Stomach (tissue), 9 donors: ENCODE measurements around the gene CALHM2. TPM values are rescaled to one million over a fixed set of nuclear protein-coding genes. Genes with fewer than 3 reads are reported as not detected.

ENCODE experiments used
- DNase-seq, 2 donors: peaks; one replicate each; pipeline versions ENCODE4 v3.0.0 to v3.0.0-alpha.2; 2013 to 2019
- H3K27ac ChIP-seq, 5 donors: fragments of 200-600 bp in 4 of 5; sonication (generic) in 4 of 5; one replicate each; pipeline ENCODE4 v1.5.1; 2013 to 2019; ENCODE audit warnings: mild to moderate bottlenecking in 1 of 5, moderate library complexity in 1 of 5
- H3K27me3 ChIP-seq, 3 donors: fragments of 200-600 bp; sonication (generic); one replicate each; pipeline ENCODE4 v1.5.1; 2017 to 2019; ENCODE audit warnings: mixed run types in 1 of 3
- H3K36me3 ChIP-seq, 4 donors: fragments of 200-600 bp; sonication (generic); 1 replicate in 3 of 4; 2 replicates in 1 of 4; pipeline ENCODE4 v1.5.1; 2016 to 2019
- H3K4me1 ChIP-seq, 4 donors: fragments of 200-600 bp; sonication (generic); one replicate each; pipeline ENCODE4 v1.5.1; 2016 to 2019
- H3K4me3 ChIP-seq, 4 donors: fragments of 200-600 bp; sonication (generic) in 3 of 4; one replicate each; pipeline ENCODE4 v1.5.1; 2016 to 2019; ENCODE audit warnings: mild to moderate bottlenecking in 1 of 4
- H3K9me3 ChIP-seq, 4 donors: fragments of 200-600 bp; sonication (generic); one replicate each; pipeline ENCODE4 v1.5.1; 2016 to 2019
- EP300 ChIP-seq: sonication (generic); formaldehyde crosslinking; IDR thresholded peaks from one replicate; pipeline ENCODE4 v1.6.1; 2017; ENCODE audit warnings: antibody characterized with exemption
- POLR2A ChIP-seq, 4 donors: fragments of 450-650 bp; IDR thresholded peaks; one replicate each; pipeline ENCODE4 v1.6.1; 2016; ENCODE audit warnings: antibody characterized with exemption in 4 of 4, control low read depth in 2 of 4, mild to moderate bottlenecking in 1 of 4, moderate library complexity in 1 of 4
- POLR2AphosphoS5 ChIP-seq, 3 donors: sonication (generic); formaldehyde crosslinking; IDR thresholded peaks; one replicate each; pipeline ENCODE4 v1.6.1; 2016; ENCODE audit warnings: antibody characterized with exemption in 3 of 3
- WGBS, 5 donors: extraction: QIAGEN DNeasy Blood & Tissue Kit in 3 of 5; methylation state at CpG; one replicate each; pipeline versions ENCODE4 v1.1.5 to v1.1.7; 2013 to 2018; 5-methylcytosine and 5-hydroxymethylcytosine counted together
- intact Hi-C: fragments of 100-400 bp; cut with DNase I; formaldehyde crosslinking; loops from one replicate; pipeline ENCODE4 v1.15.1; 2023; ENCODE audit warnings: low total_unique reads
- polyA plus RNA-seq, 3 donors: library from polyadenylated mRNA; stranded (reverse); fragments of 200-250 nt; gene quantifications; one replicate each; pipeline ENCODE4 v1.2.3, GENCODE V29; 2013
- total RNA-seq, 5 donors: library from RNA; depleted of rRNA; stranded (reverse); fragments of >200 nt; gene quantifications; one replicate each; pipeline versions ENCODE4 v1.1.0 to v1.2.3, GENCODE V29; 2014 to 2016
- TF ChIP-seq, protein P1 (sequence below), 7 experiments: fragments of 450-650 bp in 4 of 7; fragments of 200-600 bp in 3 of 7; sonication (generic) in 3 of 7; IDR thresholded peaks; one replicate each; pipeline ENCODE4 v1.5.1; 2016 to 2019; ENCODE audit warnings: antibody characterized with exemption in 7 of 7, control low read depth in 2 of 7, mild to moderate bottlenecking in 1 of 7
- donor health status: healthy with polysubstance abuse.
- donor health status: Bipolar disorder and iron deficiency.
- donor health status: healthy.

CALHM2 gene
- total and polyA plus RNA-seq, 8 donors, result 1.8 to 30.1 (median 9.5) TPM

DNA sequence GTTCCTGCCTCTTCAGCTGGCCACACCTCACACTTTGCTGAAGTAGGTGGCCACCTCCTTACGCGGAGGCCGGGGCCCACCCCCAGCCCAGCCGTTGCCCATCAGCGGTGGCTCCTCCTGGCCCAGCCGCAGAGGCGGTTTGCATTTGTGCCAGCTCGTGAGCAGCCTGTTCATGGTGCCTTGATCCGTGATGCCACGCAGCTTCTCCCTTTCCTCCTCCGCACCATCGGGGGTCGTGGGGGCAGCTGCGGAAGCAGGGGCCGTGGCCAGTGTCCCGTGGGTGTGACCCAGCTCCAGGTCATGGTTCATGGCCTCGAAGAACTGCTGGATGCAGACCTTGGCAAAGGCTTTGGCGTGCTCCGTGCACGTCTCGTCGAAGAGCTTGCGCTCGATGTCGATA, 3.1 kb upstream of the CALHM2 start:
- intact Hi-C loops, result no loop called here
- no peak for DNase-seq
- no peak overlapping the region for H3K27ac ChIP-seq
- no peak overlapping the region for H3K4me3 ChIP-seq
- peaks cover 14 to 28% (median 20%) of the 10 kb centered on the region in 4 donors for H3K4me1 ChIP-seq
- H3K27me3 ChIP-seq, result peaks cover 0 to 7% (median 0%) of the 10 kb centered on the region in 3 donors
- 79 to 89% (median 85%) methylated on average over 14 to 25 of the region's 25 CpGs for WGBS, 5 donors
- H3K36me3 ChIP-seq, result peaks cover 0 to 2% (median 0%) of the 10 kb centered on the region in 4 donors
- H3K9me3 ChIP-seq, result no peaks in the 10 kb centered on the region
- TF ChIP-seq, protein P1, sequence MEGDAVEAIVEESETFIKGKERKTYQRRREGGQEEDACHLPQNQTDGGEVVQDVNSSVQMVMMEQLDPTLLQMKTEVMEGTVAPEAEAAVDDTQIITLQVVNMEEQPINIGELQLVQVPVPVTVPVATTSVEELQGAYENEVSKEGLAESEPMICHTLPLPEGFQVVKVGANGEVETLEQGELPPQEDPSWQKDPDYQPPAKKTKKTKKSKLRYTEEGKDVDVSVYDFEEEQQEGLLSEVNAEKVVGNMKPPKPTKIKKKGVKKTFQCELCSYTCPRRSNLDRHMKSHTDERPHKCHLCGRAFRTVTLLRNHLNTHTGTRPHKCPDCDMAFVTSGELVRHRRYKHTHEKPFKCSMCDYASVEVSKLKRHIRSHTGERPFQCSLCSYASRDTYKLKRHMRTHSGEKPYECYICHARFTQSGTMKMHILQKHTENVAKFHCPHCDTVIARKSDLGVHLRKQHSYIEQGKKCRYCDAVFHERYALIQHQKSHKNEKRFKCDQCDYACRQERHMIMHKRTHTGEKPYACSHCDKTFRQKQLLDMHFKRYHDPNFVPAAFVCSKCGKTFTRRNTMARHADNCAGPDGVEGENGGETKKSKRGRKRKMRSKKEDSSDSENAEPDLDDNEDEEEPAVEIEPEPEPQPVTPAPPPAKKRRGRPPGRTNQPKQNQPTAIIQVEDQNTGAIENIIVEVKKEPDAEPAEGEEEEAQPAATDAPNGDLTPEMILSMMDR (IDR thresholded peaks at IDR 0.05), result no peak
- TF ChIP-seq EP300, result no peak
- no peak for TF ChIP-seq POLR2A (IDR thresholded peaks at IDR 0.05)
- TF ChIP-seq POLR2AphosphoS5 (IDR thresholded peaks at IDR 0.05), result no peak

- 76 to 89% (median 83%) methylated on average over 4 of the region's 4 CpGs for WGBS, 5 donors
Measured at GRCh38 chr10:103454026-103454425, 1.9 kb upstream of the CALHM2 start.

DNA sequence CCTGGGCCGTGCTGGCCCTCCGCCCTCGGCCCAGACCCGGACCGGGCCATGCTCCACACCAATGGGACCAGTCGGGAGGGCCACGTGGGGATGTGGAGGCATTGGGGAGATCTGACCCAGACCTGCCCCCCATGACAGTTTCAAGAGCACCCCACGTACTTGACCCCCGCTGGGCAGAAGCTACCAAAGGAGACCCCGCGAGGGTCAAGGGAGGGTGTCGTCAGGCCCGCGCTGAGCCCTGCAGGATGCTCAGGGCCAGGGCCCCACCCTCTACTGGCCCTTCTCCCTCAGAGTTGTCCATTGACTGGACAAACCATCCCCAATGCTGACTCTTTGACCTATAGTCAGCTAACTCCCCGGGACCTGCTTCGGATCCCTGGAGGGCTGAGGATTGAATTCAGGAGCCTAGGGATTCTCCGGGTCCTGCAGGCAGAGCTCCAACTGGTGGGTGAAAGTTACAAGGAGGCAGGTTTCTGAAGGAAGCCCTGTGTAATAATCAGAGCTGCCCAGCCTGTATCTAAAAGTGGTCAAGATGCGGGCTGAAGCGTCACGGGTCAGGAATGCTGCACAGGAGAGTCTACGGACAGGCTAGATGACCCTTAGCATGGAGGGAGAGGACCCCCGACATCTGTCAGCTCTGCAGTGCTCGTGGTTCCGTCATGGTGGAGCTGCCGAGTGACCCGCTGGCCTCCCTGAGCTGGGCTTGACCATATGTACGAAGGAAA, 498 bp upstream of the CALHM2 start:
- H3K4me1 ChIP-seq, result peaks cover 26 to 54% (median 42%) of the 10 kb centered on the region in 4 donors
- DNase-seq, result no peak
- H3K4me3 ChIP-seq, result peak overlapping the region; percentile 61 to 78 (median 71)
- peaks cover 12 to 28% (median 21%) of the 10 kb centered on the region in 4 donors for H3K36me3 ChIP-seq
- 28 to 37% (median 29%) methylated on average over 16 to 27 of the region's 27 CpGs for WGBS, 5 donors
- intact Hi-C loops, result no loop called here
- H3K27me3 ChIP-seq, result peaks cover 0 to 7% (median 0%) of the 10 kb centered on the region in 3 donors
- no peaks in the 10 kb centered on the region for H3K9me3 ChIP-seq
- H3K27ac ChIP-seq, result peak overlapping the region; percentile 80 to 90 (median 84)
- TF ChIP-seq POLR2A (IDR thresholded peaks at IDR 0.05) (no peak), EP300 (no peak), POLR2AphosphoS5 (IDR thresholded peaks at IDR 0.05) (no peak)
- TF ChIP-seq, protein P1 (IDR thresholded peaks at IDR 0.05), result no peak

More at GRCh38 chr10:103454026-103454425, 1.9 kb upstream of the CALHM2 start:
- Histone ChIP-seq H3K9me3 (no peaks in the 10 kb centered on the region), H3K27ac (no peak overlapping the region), H3K27me3 (peaks cover 0 to 7% (median 0%) of the 10 kb centered on the region in 3 donors), H3K4me3 (no peak overlapping the region), H3K36me3 (peaks cover 6 to 14% (median 9%) of the 10 kb centered on the region in 4 donors), H3K4me1 (peaks cover 26 to 41% (median 33%) of the 10 kb centered on the region in 4 donors)
- no peak for TF ChIP-seq EP300
- TF ChIP-seq, protein P1 (IDR thresholded peaks at IDR 0.05), result no peak
- no peak for TF ChIP-seq POLR2A (IDR thresholded peaks at IDR 0.05)
- no peak for TF ChIP-seq POLR2AphosphoS5 (IDR thresholded peaks at IDR 0.05)
- no peak for DNase-seq
- intact Hi-C loops, result no loop called here

GRCh38 chr10:103451091-103451813, 918 bp downstream of the CALHM2 start:
- TF ChIP-seq, protein P1 (IDR thresholded peaks at IDR 0.05), result no peak
- TF ChIP-seq POLR2AphosphoS5 (IDR thresholded peaks at IDR 0.05), result peak in 2 of 3 donors; percentile 19 to 35
- Histone ChIP-seq H3K4me1 (peaks cover 26 to 68% (median 55%) of the 10 kb centered on the region in 4 donors), H3K27ac (peak overlapping the region; percentile 80 to 90 (median 84)), H3K36me3 (peaks cover 22 to 42% (median 35%) of the 10 kb centered on the region in 4 donors), H3K9me3 (no peaks in the 10 kb centered on the region), H3K27me3 (peaks cover 0 to 7% (median 0%) of the 10 kb centered on the region in 3 donors), H3K4me3 (peak overlapping the region; percentile 61 to 78 (median 71))
- DNase-seq, result peak; percentile 35 to 48
- intact Hi-C loops, result no loop called here
- WGBS, 5 donors, result 28 to 48% (median 34%) methylated on average over 6 to 14 of the region's 14 CpGs
